Activated T-cell treated with anti-CD3 and anti-CD28 coated beads for 1 hour (primary cell): Measurements from ENCODE around the gene CTSE.
A peak's percentile ranks its signal among the peaks of the same experiment; 100 is the strongest.

Experiments used
- DNase-seq: peaks from one replicate; pipeline ENCODE4 v3.0.0-alpha.2; 2020; ENCODE audit warnings: low read depth

Gene CTSE

DNA sequence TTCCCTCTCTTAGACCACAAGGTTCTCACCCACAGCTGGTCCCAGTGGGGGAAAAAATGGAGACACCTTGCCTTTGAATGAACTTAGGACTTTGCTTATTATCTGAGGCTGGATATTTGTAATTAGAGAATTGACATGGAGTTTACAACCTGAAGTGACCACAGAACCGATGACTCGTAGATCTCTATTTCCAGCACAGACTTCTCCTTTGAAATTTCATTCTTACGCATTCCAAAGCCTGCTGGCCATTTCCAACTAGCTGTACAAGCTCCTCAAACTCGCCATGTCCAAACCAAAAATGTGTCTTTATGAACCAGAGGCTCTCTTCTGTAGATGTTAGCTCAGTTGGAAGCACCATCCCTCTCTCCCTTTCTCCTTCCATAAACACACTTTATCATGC lies 32.5 kb downstream of the CTSE start:
- DNase-seq: no peak

DNA sequence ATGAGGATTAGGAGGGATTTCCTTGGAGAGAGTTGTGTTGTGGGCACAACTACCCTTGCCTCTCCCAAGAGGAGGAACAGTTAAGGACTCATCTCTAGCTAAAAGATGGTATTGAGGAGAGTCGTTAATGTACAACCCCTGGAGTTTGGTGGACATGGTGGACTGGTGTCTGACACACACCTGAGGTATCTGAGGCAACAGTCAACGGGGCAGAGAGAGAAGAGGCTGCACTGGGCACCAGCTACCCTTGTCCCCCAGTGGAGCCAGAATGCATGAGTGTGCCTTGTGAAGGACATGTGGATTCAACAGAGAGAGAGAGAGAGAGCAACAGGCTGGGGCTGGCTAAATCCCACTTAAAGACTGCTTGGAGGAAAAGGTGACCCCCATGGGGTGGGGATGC lies 33.5 kb downstream of the CTSE start:
- no peak for DNase-seq

DNA sequence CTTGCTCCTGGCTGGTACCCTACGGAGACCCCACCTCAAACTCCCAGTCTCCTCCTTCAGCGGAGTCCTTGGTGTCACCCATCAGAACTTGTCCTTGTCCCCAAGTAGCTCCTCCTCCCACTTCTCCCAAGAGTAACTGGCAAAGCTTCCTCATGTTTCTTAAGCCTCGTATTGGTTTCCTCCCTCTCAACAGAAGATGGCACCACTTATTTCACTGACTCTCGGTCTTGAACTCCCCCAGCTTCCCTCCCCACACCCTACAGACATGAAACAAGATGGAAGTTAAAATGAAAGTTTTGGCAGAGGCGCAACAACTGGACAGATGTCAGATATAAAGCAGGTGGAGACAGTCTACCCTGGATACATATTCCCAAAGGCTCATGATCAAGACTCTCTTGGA lies 33.9 kb downstream of the CTSE start:
- DNase-seq: no peak

DNA sequence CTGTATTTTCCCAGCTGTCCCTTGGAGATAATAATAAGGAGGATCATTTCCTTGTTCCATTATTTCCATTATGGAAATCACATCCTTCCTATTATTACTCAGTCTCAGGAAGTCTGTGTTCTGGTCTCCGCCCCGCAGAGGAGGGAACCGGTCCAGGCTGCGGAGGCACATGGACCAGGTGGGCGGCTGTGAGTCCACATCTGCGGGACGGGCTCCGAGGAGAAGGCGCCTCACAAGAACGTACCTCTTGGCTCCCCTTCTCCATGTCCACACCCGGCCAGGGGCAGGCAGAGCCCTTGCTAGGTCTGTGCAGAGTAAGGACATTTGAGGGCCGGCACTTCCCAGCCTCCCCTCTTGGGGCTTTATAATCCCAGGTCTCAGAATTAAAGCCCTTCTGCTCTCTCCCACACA lies 35.1 kb downstream of the CTSE start:
- DNase-seq: no peak

DNA sequence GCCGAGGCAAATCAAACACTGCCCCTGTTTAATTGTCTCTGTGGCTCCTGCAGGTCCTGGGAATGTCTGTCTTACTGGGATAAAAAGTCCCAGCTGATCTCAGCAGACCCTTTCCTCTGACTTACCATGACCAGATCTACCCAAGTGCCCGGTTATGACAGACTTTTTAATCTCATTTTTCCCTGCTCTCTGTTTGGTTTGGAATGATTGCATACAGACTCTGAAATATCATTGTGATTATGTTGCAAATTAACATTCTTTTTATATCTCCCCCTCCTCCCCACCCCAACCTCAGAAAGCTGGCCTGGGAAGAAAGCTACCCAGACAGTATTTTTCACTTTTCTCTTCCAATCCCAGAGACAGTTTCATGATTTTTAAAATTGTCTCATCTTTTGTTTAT lies 36.8 kb downstream of the CTSE start:
- DNase-seq: no peak

DNA sequence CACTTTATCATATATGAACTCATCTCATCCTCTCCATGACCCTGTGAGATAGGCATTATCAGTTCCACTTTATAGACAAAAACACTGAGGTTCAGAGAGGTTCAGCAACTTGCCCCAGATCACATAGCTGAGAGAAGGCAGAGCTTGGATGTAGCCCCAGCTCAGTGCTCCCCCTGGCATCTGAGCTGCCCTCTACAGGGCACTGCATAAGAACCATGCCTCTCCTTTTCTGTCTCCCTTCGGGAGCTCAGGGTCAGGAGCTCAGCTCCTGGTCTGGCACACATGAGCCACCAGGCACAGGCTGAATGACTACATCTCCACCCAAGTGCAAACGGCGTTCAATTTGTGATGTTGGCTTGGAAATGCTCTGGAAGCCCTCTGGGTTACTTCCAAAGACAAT lies 37.4 kb downstream of the CTSE start:
- no peak for DNase-seq

DNA sequence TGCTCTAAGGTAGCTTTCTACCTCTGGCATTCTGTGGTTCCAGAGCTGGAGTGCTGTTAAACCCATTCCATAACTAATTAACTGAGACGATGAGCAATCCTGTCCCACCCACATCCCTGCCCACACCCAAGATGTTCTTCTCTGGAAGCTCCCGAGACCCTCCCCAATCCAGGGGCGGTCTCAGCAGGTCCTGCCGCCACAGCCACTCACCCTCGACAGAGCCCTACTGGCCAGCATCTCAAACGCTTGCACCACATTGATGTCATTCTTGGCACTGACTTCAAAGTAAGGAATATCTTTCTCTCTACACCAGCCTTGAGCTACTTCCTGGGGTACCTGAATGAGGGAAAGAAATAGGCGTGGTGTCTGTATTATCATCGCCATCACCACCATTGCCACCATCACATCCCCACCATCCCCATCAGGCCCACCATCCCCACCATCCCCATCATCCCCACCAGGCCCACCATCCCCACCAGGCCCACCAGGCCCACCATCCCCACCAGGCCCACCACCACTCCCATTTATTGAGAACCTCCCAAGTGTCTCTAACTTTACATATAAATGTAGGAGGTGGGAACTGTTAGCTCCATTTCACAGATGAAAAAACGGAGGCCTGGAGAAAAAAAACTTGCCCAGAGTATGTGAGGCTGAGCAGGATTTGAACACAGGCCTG lies 38.2 kb downstream of the CTSE start:
- DNase-seq: no peak

DNA sequence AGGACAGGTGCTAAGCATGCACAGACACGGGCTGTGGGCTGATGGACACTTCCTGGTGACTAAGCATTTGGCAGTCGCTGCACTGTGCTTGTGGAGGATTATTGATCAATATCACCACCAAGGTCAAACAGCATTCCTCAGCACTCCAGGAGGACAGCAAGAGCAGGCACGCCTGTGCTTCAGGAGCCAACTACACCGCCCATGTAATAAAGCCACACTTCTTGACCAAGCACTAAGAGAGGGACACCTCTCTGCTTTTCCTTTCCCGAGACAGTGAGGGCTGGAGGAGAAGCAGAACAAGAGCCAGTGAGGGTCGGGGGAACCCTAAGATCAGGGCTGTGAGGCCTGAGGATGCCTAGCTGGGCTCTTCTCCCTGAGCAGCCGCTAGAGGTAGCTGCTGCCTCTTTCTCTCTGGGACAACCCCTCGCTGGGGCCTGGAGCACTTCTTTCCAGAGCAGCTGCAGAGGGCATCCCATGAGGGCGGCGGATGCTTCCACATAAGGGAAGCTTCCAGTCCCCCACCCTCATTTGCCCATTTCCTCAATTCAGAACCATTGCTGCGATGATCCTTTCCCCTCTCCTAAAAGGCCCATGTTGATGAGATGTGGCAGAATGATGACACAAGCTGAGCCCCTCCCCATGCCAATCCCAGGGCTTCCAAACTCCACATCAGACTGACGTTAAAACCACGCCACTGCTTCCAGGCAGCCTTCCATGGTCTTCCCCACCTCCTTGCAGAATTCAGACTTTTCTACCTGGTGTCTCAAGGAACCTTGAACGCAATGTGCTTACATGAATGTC lies 39.6 kb downstream of the CTSE start:
- DNase-seq: no peak

DNA sequence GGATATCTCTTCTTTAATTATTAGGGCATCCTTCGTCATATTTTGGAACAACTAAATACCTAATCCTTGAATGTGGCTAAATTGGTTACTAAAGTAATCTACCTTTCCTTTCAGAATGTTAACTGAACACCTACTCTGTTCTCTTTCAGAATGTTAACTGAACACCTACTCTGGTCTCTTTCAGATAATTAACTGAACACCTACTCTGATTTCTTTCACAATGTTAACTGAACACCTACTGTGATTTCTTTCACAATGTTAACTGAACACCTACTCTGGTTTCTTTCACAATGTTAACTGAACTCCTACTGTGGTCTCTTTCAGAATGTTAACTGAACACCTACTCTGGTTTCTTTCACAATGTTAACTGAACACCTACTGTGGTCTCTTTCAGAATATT lies 42.4 kb downstream of the CTSE start:
- no peak for DNase-seq

DNA sequence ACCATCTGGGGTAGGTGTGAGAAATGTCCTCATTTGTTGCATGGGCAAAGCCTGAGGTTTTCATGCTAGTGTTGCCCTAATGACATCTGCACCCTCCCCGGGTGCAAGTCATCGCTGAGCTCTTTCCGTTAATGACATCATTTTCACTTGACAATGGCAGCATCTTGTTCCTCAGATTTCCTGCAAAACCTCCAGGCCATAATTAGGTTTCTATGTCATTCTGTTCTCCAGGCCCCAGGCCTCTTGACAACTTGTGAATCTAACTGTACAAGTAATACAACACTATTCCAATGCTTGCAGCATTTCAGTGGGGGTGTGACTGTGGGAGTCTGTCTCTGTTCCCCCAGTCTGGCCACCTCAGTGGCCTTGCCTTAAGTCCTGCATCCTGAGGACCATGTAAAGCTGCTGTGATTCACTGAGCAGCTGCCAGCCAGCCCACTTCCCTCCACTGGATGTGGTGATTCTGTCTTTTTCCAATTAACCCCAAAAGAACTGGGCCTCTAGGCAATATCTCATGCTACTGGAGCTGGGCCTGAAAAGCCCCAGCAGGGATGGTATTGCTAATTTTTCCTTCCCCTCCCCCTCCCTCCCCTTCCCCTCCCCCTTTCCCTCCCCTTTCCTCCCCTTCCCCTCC lies 43.3 kb downstream of the CTSE start:
- no peak for DNase-seq

DNA sequence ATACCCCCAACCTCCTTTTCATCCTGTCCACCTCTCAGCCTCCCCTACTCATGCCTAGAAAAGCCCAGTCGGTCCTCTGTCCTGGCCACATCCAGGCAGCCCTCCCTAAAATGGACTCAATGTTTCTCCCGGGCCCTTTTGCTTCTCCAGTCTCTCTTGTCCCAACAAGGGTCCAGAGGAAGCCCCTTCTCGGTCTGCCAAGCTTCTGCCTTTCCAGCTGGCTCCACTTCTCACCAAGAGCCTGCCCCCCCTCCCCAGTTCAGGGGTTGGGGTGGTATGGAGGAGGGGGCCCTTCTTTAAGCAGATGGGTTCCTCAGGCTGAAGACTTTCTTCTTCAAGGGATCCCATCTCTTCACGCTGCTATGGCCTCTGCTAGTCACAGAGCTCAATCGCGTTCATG lies 44.4 kb downstream of the CTSE start:
- no peak for DNase-seq

DNA sequence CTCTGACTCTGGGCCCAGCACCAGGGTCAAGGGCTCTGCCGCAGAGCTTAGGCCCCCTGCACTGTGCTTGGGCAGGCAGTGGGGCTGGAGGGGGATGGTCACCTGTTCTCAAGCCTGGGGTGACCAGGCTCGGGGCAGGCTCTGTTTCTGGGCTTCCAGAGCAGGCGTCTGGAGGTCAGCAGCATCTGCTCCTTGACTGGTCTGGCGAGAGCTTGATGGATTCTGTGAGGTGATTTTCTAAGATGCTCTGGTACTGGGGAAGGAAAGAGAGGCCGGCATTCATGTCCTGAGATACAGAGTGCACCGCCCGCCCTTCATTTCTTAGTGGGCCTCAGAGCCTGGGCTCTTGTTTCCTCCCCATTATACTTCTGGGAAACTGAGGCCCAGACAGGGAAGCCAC lies 45.0 kb downstream of the CTSE start:
- no peak for DNase-seq

DNA sequence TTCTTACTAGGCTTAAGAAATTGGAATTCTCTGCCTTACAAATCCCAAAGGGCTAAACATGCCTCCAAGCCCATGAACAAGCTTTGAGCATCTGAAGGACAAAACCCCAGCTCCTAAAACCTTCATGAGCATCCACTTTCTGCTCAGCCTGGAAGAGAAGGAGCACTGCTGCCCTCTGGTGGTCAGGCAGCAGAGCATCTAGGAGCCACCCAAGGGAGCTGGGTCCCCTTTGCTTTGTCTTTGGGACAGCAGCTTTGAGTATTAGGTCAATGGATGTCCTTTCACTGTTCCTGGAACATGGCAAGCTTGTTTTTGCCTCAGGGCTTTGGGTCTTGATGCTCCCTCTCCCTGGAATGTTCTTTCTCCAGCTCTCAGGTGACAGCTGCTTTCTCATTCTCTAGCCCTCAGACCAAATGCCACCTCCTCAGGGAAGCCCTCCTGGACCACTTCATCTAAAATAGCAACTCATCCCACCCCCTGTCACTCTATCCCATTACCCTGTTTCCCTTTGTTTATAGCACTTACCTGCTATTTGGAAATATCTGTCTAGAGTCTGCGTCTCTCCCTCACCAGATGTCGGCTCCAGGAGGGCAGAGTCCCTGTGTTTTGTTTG lies 46.2 kb downstream of the CTSE start:
- peak; percentile 74 for DNase-seq

DNA sequence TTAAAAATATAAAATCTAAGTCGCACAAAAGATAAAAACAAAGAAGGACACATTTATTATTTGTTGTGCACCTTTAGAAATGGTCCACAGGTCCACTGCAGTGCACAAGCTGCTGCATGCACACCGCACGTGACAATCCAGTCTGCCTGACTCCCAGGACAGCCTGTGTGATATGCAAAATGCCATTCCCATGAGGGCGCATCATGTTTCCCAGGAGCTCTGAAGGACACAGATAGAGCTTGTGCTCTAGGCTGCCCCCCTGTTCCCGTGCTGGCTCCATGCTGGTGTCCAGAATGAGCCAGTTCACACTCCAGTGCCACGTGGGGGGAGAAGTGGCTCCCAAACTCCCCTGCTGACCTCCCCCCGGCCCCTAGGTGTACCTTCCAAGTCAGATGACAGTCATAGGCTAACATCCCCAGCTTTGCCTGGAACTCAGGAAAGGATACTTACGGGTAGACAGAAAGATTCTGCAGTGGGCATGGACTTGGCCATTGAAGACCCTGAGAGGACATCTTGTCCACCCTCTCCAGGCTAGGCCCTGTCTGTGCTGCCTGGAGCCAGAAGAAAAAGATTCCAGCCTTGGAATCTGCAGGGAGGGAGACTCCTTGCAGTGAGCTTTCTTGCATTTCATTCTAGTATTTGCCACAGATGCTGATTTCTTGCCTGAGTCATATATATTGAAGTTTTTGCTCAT lies 46.8 kb downstream of the CTSE start:
- DNase-seq: no peak

DNA sequence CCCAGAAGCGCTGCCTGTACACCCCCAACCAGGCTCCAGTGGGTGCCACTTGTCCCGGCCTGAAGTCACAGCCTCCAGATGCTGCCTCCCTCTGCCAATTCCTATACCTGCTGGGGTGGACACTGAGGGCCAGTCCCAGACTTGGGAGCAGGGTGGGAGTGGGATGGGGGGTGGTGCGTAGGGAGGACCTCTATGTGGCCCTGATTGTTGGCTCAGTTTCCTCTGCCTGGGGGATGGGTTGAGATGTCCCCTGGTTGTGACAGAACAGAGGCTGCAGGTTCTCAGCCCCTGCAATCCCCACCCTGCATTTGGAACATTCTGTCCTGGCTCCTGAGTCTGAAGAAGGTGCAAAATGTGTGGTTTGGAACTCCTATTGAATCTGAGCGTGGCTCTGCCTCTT lies 47.7 kb downstream of the CTSE start:
- DNase-seq: no peak

DNA sequence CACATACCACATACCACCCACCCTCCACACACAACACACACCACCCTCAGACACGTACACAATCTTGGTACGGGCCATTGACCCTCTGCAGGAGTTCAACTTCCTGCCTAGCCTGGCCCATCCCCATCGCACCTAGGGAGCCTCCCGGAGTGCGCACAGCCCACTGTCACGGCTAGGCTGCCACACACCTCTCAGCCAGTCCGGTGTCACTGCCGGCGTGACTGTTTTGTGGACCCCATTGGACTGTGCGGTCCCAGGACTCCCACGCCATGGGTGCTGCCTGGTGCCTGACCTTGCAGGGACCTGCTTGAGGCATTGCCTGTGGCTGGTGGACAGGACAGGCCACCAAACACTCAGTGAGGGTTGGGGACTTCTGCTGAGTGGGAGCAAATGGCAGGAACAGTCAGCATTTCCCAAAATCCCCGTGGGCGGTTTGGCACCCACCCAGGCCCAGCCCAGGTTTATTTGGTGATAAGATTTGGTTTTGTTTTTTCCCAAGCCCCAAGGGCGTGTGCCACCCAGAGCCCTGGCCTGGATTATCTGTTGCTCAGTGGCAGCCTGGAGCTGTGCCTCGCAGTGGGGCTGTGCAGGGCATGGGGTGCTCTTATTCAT lies 48.2 kb downstream of the CTSE start:
- DNase-seq: no peak

DNA sequence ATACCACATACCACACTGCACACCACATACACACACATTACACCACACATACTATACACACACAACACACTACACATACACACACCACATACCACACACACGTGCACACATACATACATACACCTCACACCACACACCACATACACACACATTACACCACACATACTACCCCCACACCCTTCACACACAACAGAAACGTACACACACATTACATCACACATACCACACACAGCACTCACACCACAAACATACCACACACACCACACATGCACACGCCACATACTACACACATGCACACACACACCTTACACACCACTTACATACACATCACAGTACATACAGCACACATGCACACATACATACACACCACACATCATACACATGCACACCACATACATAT lies 49.0 kb downstream of the CTSE start:
- DNase-seq: no peak

DNA sequence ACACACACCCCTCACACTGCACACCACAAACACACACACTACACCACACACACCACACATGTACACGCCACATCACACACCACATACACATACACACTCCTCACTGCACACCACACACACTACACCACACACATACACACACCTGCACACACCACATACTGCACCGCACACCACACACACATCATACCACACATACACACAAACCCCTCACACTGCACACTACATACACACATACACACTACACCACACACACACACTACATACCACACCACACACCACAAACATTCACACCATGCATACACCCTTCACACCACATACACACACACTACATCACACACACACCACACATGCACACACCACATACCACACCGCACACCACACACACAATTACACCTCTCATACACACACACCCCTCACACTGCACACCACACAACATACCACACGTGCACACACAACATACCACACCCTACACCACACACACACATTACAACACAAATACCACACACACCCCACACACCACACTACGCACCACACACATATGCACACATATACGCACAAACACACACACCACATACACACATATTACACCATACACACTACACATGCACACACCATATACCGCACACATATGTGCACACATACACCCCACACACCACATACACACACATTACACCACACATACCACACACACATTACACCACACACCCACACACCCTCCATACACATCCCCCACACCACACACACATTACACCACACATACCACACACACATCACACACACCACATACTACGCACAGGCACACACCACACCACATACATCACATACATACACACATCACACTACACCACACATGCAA lies 50.1 kb downstream of the CTSE start:
- no peak for DNase-seq

DNA sequence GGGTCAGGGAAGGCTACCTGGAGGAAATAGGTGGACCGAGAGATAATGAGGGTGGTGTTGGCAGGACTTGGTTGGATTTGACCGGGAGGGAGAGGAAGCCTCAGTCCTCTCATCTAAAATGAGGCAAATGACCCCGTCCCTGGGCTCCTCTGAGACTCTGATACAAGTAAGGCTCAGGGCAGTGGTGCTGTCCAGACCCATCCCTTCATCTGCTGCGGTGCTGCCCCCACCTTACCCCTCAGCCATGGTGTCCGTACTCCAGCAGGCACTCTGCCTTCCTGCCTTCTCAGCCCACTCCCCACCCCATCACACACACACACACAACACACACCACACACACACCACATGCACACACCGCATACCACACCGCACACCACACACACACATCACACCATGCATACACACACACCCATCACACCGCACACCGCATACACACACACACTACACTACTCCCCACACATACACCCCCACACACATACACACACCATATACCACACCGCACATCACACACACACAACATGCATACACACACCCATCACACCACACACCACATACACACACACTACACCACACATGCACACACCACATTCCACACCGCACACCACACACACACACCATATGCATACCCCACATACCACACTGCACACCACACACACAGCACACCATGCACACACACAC lies 51.1 kb downstream of the CTSE start:
- no peak for DNase-seq

DNA sequence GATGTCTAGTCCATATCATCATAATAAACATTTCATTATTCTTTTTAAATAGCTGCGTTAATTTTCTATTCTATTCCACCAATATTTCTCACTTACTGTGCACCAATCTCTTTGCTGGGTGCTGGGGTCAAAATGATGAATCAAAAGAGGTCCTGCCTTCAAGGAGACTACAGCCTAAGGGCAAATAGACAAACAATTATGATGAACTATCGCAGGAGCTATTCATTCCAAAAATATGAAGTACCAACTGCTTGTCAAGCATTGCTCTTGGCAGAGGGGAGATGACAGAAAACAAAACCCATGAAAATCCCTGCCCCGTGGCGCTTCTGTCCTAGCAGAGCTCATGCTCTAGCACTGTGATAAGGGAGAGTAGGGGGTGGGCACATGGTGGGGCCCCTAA lies 51.6 kb downstream of the CTSE start:
- no peak for DNase-seq
